Measurements from ENCODE around the gene MAB21L1.

The MAB21L1 gene

DNA sequence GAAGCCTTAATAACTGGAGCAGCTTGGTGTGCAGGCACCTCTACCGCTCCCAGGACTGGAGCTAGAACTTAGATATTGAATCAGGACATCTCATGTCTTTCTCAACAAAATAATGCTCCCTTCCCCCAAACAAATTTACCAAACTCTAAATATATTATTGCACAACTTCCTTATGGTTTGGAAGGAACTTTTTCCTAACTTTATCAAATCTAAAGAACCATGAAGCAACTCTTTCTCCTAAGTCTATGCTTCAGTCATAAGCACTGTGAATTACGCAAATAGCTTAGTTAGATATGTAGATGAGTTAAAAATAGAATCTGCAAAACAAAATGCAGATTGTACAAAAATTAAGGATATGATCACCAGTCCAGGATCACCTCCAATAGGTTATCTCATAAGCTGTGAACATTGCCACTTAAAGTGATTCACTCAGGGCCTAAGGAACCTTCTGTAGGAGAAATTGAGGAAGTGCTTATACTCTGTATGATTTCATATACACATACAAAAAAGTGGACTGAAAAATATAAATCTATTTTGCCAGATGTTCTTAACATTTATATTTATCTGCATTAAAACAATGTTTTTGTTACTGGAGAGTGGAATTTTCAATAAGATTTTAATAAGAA, 20.4 kb upstream of the MAB21L1 start:
- TF ChIP-seq, protein P1, sequence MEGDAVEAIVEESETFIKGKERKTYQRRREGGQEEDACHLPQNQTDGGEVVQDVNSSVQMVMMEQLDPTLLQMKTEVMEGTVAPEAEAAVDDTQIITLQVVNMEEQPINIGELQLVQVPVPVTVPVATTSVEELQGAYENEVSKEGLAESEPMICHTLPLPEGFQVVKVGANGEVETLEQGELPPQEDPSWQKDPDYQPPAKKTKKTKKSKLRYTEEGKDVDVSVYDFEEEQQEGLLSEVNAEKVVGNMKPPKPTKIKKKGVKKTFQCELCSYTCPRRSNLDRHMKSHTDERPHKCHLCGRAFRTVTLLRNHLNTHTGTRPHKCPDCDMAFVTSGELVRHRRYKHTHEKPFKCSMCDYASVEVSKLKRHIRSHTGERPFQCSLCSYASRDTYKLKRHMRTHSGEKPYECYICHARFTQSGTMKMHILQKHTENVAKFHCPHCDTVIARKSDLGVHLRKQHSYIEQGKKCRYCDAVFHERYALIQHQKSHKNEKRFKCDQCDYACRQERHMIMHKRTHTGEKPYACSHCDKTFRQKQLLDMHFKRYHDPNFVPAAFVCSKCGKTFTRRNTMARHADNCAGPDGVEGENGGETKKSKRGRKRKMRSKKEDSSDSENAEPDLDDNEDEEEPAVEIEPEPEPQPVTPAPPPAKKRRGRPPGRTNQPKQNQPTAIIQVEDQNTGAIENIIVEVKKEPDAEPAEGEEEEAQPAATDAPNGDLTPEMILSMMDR (conservative IDR thresholded peaks at IDR 0.05; ENCODE audit: control insufficient read depth, insufficient read depth, low read depth, low read length), result no peak
- H3K4me3 ChIP-seq (ENCODE audit: control insufficient read depth, low read depth, low read length), result no peak overlapping the region
- peak; percentile 44 for DNase-seq (ENCODE audit: low read depth)

DNA sequence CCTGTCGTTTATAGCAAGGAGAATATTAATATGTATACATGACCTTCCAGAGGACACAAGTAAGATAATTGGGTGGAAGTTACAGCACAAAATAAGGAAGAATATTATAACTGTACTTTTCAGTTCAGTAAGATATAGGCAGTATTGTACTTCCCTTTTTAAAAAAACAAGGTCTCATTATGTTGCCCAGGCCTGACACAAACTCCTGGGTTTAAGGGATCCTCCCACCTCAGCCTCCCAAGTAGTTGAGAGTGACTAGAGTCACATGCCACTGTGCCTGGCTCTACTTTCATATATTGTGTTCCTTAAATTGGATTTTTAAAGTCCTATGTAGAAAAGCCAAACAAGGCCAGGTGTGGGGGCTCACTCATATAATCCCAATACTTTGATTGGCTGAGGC, 19.5 kb upstream of the MAB21L1 start:
- TF ChIP-seq, protein P1 (conservative IDR thresholded peaks at IDR 0.05; ENCODE audit: control insufficient read depth, insufficient read depth, low read depth, low read length), result no peak
- H3K4me3 ChIP-seq (ENCODE audit: control insufficient read depth, low read depth, low read length), result no peak overlapping the region
- DNase-seq (ENCODE audit: low read depth), result no peak

DNA sequence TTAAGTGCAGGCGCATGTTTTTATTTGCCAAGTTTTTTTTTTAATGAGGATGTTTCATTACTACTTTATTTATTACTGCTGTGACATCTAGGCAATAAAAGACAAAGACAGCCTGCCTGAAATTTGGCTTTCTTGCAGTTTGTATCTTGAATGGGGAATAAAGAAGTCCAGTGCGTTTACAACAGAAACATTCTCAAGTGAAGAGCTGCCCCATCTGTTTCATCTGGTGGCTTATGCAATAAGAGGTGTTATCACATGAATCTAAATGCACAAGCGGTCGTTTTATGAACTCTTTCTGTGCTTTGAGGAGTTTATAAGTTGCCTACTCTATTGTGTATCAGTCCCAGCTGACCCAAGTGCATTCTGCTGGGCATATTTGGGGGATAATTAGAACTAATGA, 12.6 kb upstream of the MAB21L1 start:
- no peak overlapping the region for H3K4me3 ChIP-seq (ENCODE audit: control insufficient read depth, low read depth, low read length)
- TF ChIP-seq, protein P1 (conservative IDR thresholded peaks at IDR 0.05; ENCODE audit: control insufficient read depth, insufficient read depth, low read depth, low read length), result no peak
- no peak for DNase-seq (ENCODE audit: low read depth)

DNA sequence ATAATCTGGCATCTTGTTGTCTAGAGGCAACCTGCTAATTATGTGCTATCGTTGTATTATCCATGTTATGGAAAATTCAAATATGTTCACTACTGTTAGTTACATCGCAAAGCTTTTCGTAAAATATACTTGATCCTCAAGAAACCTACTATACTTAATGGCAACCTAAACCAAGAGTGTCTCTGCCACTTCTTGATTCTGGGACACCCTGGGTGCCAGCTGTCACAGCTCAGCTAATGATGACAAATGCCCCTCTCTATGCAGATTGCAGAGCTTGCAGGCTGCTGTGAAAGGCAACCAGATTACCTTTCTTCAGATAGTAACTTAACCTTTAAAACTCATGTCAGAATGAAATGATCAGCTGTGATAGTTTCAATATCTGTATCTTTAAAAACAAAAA, 8.9 kb upstream of the MAB21L1 start:
- TF ChIP-seq, protein P1 (conservative IDR thresholded peaks at IDR 0.05; ENCODE audit: control insufficient read depth, insufficient read depth, low read depth, low read length), result no peak
- no peak for DNase-seq (ENCODE audit: low read depth)
- no peak overlapping the region for H3K4me3 ChIP-seq (ENCODE audit: control insufficient read depth, low read depth, low read length)

DNA sequence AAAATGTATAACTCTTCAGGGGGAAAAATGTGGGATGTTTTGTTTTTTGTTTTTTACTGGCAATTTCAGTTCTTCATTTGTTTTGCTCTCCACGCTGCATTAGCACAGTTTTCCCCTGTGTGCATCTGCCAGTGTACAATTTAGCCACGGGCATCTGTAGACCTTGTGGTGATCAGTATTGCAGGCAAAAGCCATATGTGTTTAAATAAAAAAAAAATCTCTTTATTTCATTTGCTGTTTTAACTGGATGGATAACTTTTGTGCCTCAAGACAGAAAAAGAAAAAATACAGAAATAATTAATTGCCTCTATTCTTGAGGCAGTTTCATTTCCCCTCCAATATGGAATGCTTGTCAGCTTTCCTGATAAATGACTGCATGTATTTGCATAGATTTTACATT, 7.9 kb upstream of the MAB21L1 start:
- no peak overlapping the region for H3K4me3 ChIP-seq (ENCODE audit: control insufficient read depth, low read depth, low read length)
- DNase-seq (ENCODE audit: low read depth), result no peak
- TF ChIP-seq, protein P1 (conservative IDR thresholded peaks at IDR 0.05; ENCODE audit: control insufficient read depth, insufficient read depth, low read depth, low read length), result no peak

DNA sequence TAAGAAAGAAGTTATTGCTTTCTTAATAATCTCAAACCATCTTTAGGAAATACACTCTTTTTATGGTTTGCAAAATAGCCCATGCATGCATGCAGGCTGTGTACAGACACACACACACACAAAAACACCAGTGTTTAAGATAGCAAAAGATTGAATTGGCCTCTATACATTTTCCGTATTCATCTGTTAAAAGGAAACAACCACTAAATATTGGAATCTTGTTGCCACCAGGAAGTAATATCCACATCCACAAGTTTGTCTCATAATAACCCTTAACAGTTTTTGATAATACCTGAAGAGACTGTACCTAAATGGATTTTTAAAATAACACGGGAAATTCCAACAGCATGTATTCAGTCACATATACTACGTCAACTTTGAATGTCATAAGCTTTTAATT, 7.3 kb upstream of the MAB21L1 start:
- TF ChIP-seq, protein P1 (conservative IDR thresholded peaks at IDR 0.05; ENCODE audit: control insufficient read depth, insufficient read depth, low read depth, low read length), result no peak
- DNase-seq (ENCODE audit: low read depth), result no peak
- H3K4me3 ChIP-seq (ENCODE audit: control insufficient read depth, low read depth, low read length), result no peak overlapping the region

DNA sequence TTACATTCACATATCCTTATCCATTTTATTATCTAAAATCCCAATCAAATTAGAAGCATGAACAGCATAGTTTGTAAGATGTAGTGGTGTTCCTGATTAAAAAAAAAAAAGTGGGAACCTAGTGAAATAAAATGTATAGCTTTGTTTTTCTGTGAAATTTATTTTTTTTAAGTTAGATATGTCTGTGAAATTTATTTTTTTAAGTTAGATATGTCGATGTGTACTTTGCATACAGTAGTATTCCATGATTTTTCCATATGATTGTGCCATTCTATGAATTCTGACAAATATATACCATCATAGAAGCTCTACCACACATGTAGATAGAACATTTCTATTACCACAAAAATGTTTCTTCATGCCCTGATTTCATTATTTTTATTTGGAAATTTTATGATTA, 6.0 kb upstream of the MAB21L1 start:
- DNase-seq (ENCODE audit: low read depth), result no peak
- TF ChIP-seq, protein P1 (conservative IDR thresholded peaks at IDR 0.05; ENCODE audit: control insufficient read depth, insufficient read depth, low read depth, low read length), result no peak
- no peak overlapping the region for H3K4me3 ChIP-seq (ENCODE audit: control insufficient read depth, low read depth, low read length)

Measured in fibroblast of mammary gland (primary cell).